GM12878 (cell line): ENCODE data around the gene MBD3L2. TPM values are rescaled to one million over a fixed set of nuclear protein-coding genes. Genes with fewer than 3 reads are reported as not detected.

Source experiments
- ATAC-seq: fragments of 200-7000 bp; cut with Tn5 transposase; 3 replicates; pipeline ENCODE4 v1.9.1; 2020; ENCODE audit warnings: mild to moderate bottlenecking, moderate library complexity
- BruUV-seq: library from RNA; stranded (reverse); fragments of 400-500 nt; replicated peaks from 2 replicates; lab custom pipeline; 2021; lab: Mats Ljungman, UMichigan
- CTCF ChIA-PET: fragments of 300-600 bp; sonication (Branson Sonifier 250); formaldehyde crosslinking; extraction: SDS; loops from one replicate; lab custom pipeline; 2021; ENCODE audit warnings: inconsistent platforms; lab: Yijun Ruan, JAX
- POLR2A ChIA-PET: fragments of 350-600 bp; formaldehyde crosslinking; extraction: SDS; loops from one replicate; lab custom pipeline; 2021; ENCODE audit warnings: inconsistent platforms; lab: Charles Lee
- RAD21 ChIA-PET: fragments of 300-600 bp; sonication (Branson Sonifier 250); formaldehyde crosslinking; loops from one replicate; lab custom pipeline; 2023; ENCODE audit warnings: antibody characterized with exemption; ENCODE audit not compliant: unreplicated experiment; lab: Charles Lee
- SMC1A ChIA-PET: fragments of 300-600 bp; sonication (Branson Sonifier 250); formaldehyde crosslinking; loops from one replicate; lab custom pipeline; 2023; ENCODE audit not compliant: unreplicated experiment, uncharacterized antibody; lab: Charles Lee
- DNase-seq: peaks from one replicate; pipeline ENCODE4 v3.0.0-alpha.2; 2011; ENCODE audit warnings: low read depth, low spot score
- FAIRE-seq: peaks from 3 replicates; lab custom pipeline; 2011; peaks lifted over from hg19 to GRCh38; lab: Jason Lieb, UNC
- H2AFZ ChIP-seq: 2 replicates; pipeline ENCODE4 v1.6.0; 2011; ENCODE audit warnings: low read depth, low read length, control low read depth; ENCODE audit not compliant: control insufficient read depth
- H3K27ac ChIP-seq: 2 replicates; pipeline ENCODE4 v1.5.1; 2011; ENCODE audit warnings: control low read depth; ENCODE audit not compliant: control insufficient read depth, insufficient read depth
- H3K27me3 ChIP-seq, 2 experiments: replicated peaks in 1 of 2; 2 replicates each; pipeline versions ENCODE4 v1.6.0 to v1.6.1; 2011; ENCODE audit warnings: low read length in 1 of 2; ENCODE audit not compliant: control insufficient read depth in 2 of 2, insufficient read depth in 2 of 2
- H3K36me3 ChIP-seq, 2 experiments: 2 replicates each; pipeline ENCODE4 v1.5.1; 2011; ENCODE audit warnings: low read length in 1 of 2; ENCODE audit not compliant: control insufficient read depth in 2 of 2, insufficient read depth in 2 of 2
- H3K4me1 ChIP-seq: 2 replicates; pipeline ENCODE4 v1.6.1; 2011; ENCODE audit warnings: mild to moderate bottlenecking, low read length, moderate library complexity, mixed read lengths; ENCODE audit not compliant: control insufficient read depth, insufficient read depth
- H3K4me2 ChIP-seq: 2 replicates; pipeline ENCODE4 v1.6.0; 2011; ENCODE audit warnings: control low read depth; ENCODE audit not compliant: control insufficient read depth, insufficient read depth
- H3K4me3 ChIP-seq: fragments of 200-600 bp; sonication (generic); 2 replicates; pipeline ENCODE4 v1.5.1; 2016
- H3K79me2 ChIP-seq: 2 replicates; pipeline ENCODE4 v1.6.0; 2011; ENCODE audit warnings: low read length; ENCODE audit not compliant: control insufficient read depth, insufficient read depth
- H3K9ac ChIP-seq: 2 replicates; pipeline ENCODE4 v1.8.0; 2011; ENCODE audit warnings: low read length, control low read depth, mixed read lengths; ENCODE audit not compliant: control insufficient read depth, insufficient read depth
- H3K9me3 ChIP-seq: replicated peaks from 3 replicates; pipeline ENCODE4 v1.5.1; 2011; ENCODE audit warnings: mild to moderate bottlenecking, low read length; ENCODE audit not compliant: control insufficient read depth, insufficient read depth
- H4K20me1 ChIP-seq: 2 replicates; pipeline ENCODE4 v1.6.0; 2011; ENCODE audit not compliant: control insufficient read depth, insufficient read depth
- BACH1 ChIP-seq: fragments of 450-650 bp; IDR thresholded peaks from 2 replicates; pipeline ENCODE4 v1.6.1; 2017; ENCODE audit warnings: mild to moderate bottlenecking, borderline replicate concordance
- CHD4 ChIP-seq: fragments of 200-600 bp; sonication (generic); IDR thresholded peaks from 2 replicates; pipeline ENCODE4 v1.6.1; 2016; ENCODE audit warnings: mild to moderate bottlenecking
- EZH2 ChIP-seq: IDR thresholded peaks from 2 replicates; pipeline ENCODE4 v1.6.1; 2012; ENCODE audit warnings: low read depth, mild to moderate bottlenecking, control low read depth, inconsistent platforms, low read length, borderline replicate concordance; ENCODE audit not compliant: control insufficient read depth
- PAX5 ChIP-seq: IDR thresholded peaks from 2 replicates; pipeline ENCODE4 v1.6.1; 2011; ENCODE audit warnings: low read depth, low read length, borderline replicate concordance
- YY1 ChIP-seq: IDR thresholded peaks from 2 replicates; pipeline ENCODE4 v1.6.1; 2011; ENCODE audit warnings: low read depth, mild to moderate bottlenecking, low read length
- WGBS: methylation state at CpG from one replicate; pipeline ENCODE4 v1.1.6; 2016; ENCODE audit warnings: low lambda C conversion rate; ENCODE audit not compliant: insufficient replicate concordance, insufficient coverage; ENCODE audit errors: missing lambda C conversion rate; 5-methylcytosine and 5-hydroxymethylcytosine counted together
- in situ Hi-C: fragments of 300-500 bp; cut with MboI; formaldehyde crosslinking; loops from 9 replicates; pipeline ENCODE4 v1.14.3; 2018; ENCODE audit warnings: mixed read lengths
- intact Hi-C: fragments of 100-400 bp; cut with micrococcal nuclease; formaldehyde crosslinking; loops from one replicate; pipeline ENCODE4 v1.14.2; 2022; ENCODE audit not compliant: unreplicated experiment
- polyA plus RNA-seq, 11 experiments: library from polyadenylated mRNA; depleted of rRNA in 4 of 11; unstranded in 6 of 11; stranded (reverse) in 5 of 11; fragments of >200 nt; fragmentation: Nextera tagmentation in 4 of 11; fragmentation: Illumina TruSeq in 1 of 11; extraction: Ambion mirVana in 4 of 11; extraction: Trizol in 1 of 11; gene quantifications; 1 replicate in 1 of 11; 2 replicates in 10 of 11; pipeline versions ENCODE4 v1.2.1 to v1.2.3, GENCODE V29; 2011 to 2016; ENCODE audit warnings: inconsistent platforms in 2 of 11, missing spikeins in 2 of 11, low read depth in 1 of 11
- total RNA-seq, 4 experiments: library from RNA; depleted of rRNA in 3 of 4; stranded (reverse); fragments of >200 nt in 3 of 4; fragmentation: Illumina TruSeq in 1 of 4; extraction: Trizol in 1 of 4; gene quantifications; 2 replicates each; pipeline versions ENCODE4 v1.2.1 to v1.2.3, GENCODE V29; 2013 to 2021
- TF ChIP-seq, protein P1 (sequence below): fragments of 450-650 bp; conservative IDR thresholded peaks from 2 replicates; pipeline ENCODE4 v1.6.1; 2017; ENCODE audit warnings: mild to moderate bottlenecking, moderate library complexity

Gene MBD3L2
- total and polyA plus RNA-seq, 10 of the 15 experiments (the other 5 are each of a cell fraction or from before 2014, with no cell fraction given), result not detected

DNA sequence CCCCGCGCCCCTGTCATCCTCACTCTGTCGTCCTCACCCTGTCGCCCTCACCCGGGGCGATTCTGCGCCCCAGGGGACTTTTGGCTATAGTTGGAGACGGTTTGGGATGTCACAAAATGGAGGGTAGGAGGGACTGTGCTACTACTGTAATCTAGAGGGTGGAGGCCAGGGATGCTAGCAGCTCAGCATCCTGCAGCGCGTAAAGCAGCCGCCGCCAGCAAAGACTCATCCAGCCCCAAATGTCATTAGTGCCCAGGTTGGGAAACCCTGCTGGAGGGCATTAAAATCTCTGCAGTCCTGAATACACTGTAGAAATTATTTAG lies 20.7 kb downstream of the MBD3L2 start:
- H2AFZ ChIP-seq, result peak overlapping the region; percentile 84
- H3K27me3 ChIP-seq, result no peaks in the 10 kb centered on the region
- H3K9me3 ChIP-seq, result peaks cover 4% of the 10 kb centered on the region; the same call in 2 of the 3 replicates
- H3K4me3 ChIP-seq, result peak overlapping the region; percentile 91
- SMC1A ChIA-PET, result interaction anchor here (0.6 to 2.8 kb wide), 10 partner anchors 14 to 697 kb away, joined by 3 to 13 read pairs (median 4); partner anchors contain the start of genes ALKBH7 and TRAPPC5
- RAD21 ChIA-PET, result interaction anchor here (1.2 to 2.3 kb wide), 12 partner anchors 30 to 311 kb away, joined by 3 to 15 read pairs (median 5); partner anchors contain the start of gene ARHGEF18
- FAIRE-seq (no peak), DNase-seq (no peak), ATAC-seq (peak; percentile 48)
- H3K36me3 ChIP-seq, result peaks cover 11 to 12% of the 10 kb centered on the region in 2 experiments
- H3K79me2 ChIP-seq, result peaks cover 12% of the 10 kb centered on the region
- H3K9ac ChIP-seq, result peak overlapping the region; percentile 91
- POLR2A ChIA-PET, result interaction anchor here (1.4 to 1.9 kb wide), 4 partner anchors 14 to 72 kb away, joined by 4 to 14 read pairs (median 9); no protein-coding TSS in a partner anchor
- no TSS peak for BruUV-seq
- CTCF ChIA-PET, result interaction anchor here (0.6 to 2.5 kb wide), 9 partner anchors 12 to 224 kb away, joined by 3 to 6 read pairs (median 5); partner anchors contain the start of gene INSR
- H3K4me2 ChIP-seq, result peak overlapping the region; percentile 66
- in situ Hi-C loops, result no loop called here
- H3K27ac ChIP-seq, result peak overlapping the region; percentile 84
- intact Hi-C loops, result no loop called here
- H3K4me1 ChIP-seq, result no peaks in the 10 kb centered on the region
- H4K20me1 ChIP-seq, result no peaks in the 10 kb centered on the region
- TF ChIP-seq CHD4 (no peak), PAX5 (no peak), BACH1 (0 out of 2 replicates have a peak, but pooled peaks have one; percentile 9), EZH2 (no peak), YY1 (peak; percentile 73)
- TF ChIP-seq, protein P1, sequence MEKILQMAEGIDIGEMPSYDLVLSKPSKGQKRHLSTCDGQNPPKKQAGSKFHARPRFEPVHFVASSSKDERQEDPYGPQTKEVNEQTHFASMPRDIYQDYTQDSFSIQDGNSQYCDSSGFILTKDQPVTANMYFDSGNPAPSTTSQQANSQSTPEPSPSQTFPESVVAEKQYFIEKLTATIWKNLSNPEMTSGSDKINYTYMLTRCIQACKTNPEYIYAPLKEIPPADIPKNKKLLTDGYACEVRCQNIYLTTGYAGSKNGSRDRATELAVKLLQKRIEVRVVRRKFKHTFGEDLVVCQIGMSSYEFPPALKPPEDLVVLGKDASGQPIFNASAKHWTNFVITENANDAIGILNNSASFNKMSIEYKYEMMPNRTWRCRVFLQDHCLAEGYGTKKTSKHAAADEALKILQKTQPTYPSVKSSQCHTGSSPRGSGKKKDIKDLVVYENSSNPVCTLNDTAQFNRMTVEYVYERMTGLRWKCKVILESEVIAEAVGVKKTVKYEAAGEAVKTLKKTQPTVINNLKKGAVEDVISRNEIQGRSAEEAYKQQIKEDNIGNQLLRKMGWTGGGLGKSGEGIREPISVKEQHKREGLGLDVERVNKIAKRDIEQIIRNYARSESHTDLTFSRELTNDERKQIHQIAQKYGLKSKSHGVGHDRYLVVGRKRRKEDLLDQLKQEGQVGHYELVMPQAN, result no peak
- WGBS, result 0% methylated on average over 12 of the region's 12 CpGs
